Measurements from ENCODE around the gene PKHD1. TPM values are rescaled to one million over a fixed set of nuclear protein-coding genes. Genes with fewer than 3 reads are reported as not detected.

The PKHD1 gene
- total RNA-seq, 1 experiment from 2014 or later = not detected

DNA sequence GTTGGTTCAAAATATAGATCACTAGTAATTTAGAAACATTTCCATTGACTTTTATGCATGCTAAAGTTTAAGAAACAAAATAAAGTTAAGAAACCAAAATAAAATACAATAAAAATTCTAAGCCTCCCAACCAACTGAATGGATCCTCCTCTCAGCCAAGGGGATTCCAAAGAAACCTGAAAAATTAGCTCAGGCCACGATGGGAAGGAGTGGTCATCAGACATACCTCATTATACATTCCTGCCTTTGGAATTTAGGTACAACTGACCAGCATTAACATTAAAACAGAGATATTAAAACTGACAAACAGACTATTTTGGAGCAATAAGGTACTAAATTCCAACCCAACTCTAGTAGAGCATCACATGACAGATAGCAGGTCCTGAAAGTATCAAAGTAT, 275.2 kb downstream of the PKHD1 start:
- ChIA-PET CTCF (no interaction called here), POLR2A (no interaction called here)
- Histone ChIP-seq H3K4me3 (ENCODE audit: low read depth in 2 of 2, low read length in 2 of 2) (no peak overlapping the region), H3K9me3 (ENCODE audit: control insufficient read depth, insufficient read depth, low read depth, low read length) (no peaks in the 10 kb centered on the region), H3K27me3 (ENCODE audit: control insufficient read depth, insufficient read depth, low read length) (no peaks in the 10 kb centered on the region), H3K4me1 (ENCODE audit: control insufficient read depth, insufficient read depth, low read length) (no peaks in the 10 kb centered on the region), H3K27ac (ENCODE audit: low read length) (no peak overlapping the region), H3K36me3 (ENCODE audit: control insufficient read depth, insufficient read depth, low read length) (no peaks in the 10 kb centered on the region)
- intact Hi-C loops (cut with micrococcal nuclease; ENCODE audit: unreplicated experiment) = no loop called here
- ATAC-seq (no peak), DNase-seq (ENCODE audit: low read depth, low spot score) (no peak)
- no peak for TF ChIP-seq TCF7L2 (IDR thresholded peaks at IDR 0.05; ENCODE audit: low read depth, low read length)
- TF ChIP-seq, protein P1, sequence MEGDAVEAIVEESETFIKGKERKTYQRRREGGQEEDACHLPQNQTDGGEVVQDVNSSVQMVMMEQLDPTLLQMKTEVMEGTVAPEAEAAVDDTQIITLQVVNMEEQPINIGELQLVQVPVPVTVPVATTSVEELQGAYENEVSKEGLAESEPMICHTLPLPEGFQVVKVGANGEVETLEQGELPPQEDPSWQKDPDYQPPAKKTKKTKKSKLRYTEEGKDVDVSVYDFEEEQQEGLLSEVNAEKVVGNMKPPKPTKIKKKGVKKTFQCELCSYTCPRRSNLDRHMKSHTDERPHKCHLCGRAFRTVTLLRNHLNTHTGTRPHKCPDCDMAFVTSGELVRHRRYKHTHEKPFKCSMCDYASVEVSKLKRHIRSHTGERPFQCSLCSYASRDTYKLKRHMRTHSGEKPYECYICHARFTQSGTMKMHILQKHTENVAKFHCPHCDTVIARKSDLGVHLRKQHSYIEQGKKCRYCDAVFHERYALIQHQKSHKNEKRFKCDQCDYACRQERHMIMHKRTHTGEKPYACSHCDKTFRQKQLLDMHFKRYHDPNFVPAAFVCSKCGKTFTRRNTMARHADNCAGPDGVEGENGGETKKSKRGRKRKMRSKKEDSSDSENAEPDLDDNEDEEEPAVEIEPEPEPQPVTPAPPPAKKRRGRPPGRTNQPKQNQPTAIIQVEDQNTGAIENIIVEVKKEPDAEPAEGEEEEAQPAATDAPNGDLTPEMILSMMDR (IDR thresholded peaks at IDR 0.05) = no peak
- in situ Hi-C loops (cut with HindIII; ENCODE audit: low pct_unique_long_range_greater_than_20kb, low sequenced_read_pairs) = no loop called here
- no TSS peak for BruUV-seq (replicated peaks)

DNA sequence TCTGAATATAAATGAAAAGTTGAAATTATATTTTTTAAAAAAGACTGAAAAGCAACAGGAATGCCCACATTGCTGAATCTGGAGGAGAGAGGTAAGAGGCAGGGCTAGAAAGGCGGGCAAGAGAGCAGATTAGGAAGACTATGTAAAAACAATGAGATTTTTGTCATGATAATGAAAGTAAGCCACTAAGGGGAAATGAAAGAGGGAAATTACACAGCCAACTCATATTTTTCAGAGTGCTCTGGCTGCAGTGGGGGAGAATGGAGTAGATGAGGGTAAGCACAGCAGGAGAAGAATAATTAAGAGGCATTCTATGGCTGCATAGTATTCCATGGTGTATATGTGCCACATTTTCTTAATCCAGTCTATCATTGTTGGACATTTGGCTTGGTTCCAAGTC, 281.9 kb downstream of the PKHD1 start:
- H3K36me3 ChIP-seq (ENCODE audit: control insufficient read depth, insufficient read depth, low read length) = no peaks in the 10 kb centered on the region
- ATAC-seq (no peak), DNase-seq (ENCODE audit: low read depth, low spot score) (no peak)
- intact Hi-C loops (cut with micrococcal nuclease; ENCODE audit: unreplicated experiment) = no loop called here
- no peaks in the 10 kb centered on the region for H3K27me3 ChIP-seq (ENCODE audit: control insufficient read depth, insufficient read depth, low read length)
- in situ Hi-C loops (cut with HindIII; ENCODE audit: low pct_unique_long_range_greater_than_20kb, low sequenced_read_pairs) = no loop called here
- ChIA-PET POLR2A (no interaction called here), CTCF (no interaction called here)
- no peak overlapping the region for H3K4me3 ChIP-seq (ENCODE audit: low read depth in 2 of 2, low read length in 2 of 2)
- H3K4me1 ChIP-seq (ENCODE audit: control insufficient read depth, insufficient read depth, low read length) = no peaks in the 10 kb centered on the region
- no TSS peak for BruUV-seq (replicated peaks)
- H3K27ac ChIP-seq (ENCODE audit: low read length) = no peak overlapping the region
- H3K9me3 ChIP-seq (ENCODE audit: control insufficient read depth, insufficient read depth, low read depth, low read length) = no peaks in the 10 kb centered on the region
- TF ChIP-seq TCF7L2 (IDR thresholded peaks at IDR 0.05; ENCODE audit: low read depth, low read length) = no peak
- no peak for TF ChIP-seq POLR2AphosphoS5 (IDR thresholded peaks at IDR 0.05; ENCODE audit: low read depth, low read length)
- TF ChIP-seq, protein P2, sequence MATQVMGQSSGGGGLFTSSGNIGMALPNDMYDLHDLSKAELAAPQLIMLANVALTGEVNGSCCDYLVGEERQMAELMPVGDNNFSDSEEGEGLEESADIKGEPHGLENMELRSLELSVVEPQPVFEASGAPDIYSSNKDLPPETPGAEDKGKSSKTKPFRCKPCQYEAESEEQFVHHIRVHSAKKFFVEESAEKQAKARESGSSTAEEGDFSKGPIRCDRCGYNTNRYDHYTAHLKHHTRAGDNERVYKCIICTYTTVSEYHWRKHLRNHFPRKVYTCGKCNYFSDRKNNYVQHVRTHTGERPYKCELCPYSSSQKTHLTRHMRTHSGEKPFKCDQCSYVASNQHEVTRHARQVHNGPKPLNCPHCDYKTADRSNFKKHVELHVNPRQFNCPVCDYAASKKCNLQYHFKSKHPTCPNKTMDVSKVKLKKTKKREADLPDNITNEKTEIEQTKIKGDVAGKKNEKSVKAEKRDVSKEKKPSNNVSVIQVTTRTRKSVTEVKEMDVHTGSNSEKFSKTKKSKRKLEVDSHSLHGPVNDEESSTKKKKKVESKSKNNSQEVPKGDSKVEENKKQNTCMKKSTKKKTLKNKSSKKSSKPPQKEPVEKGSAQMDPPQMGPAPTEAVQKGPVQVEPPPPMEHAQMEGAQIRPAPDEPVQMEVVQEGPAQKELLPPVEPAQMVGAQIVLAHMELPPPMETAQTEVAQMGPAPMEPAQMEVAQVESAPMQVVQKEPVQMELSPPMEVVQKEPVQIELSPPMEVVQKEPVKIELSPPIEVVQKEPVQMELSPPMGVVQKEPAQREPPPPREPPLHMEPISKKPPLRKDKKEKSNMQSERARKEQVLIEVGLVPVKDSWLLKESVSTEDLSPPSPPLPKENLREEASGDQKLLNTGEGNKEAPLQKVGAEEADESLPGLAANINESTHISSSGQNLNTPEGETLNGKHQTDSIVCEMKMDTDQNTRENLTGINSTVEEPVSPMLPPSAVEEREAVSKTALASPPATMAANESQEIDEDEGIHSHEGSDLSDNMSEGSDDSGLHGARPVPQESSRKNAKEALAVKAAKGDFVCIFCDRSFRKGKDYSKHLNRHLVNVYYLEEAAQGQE (IDR thresholded peaks at IDR 0.05; ENCODE audit: insufficient read depth in 1 of 2, low read depth in 2 of 2, low read length in 1 of 2) = no peak
- TF ChIP-seq, protein P1 (IDR thresholded peaks at IDR 0.05) = no peak
- TF ChIP-seq SIN3A (IDR thresholded peaks at IDR 0.05; ENCODE audit: borderline replicate concordance, insufficient read depth, low read depth, low read length) = no peak

DNA sequence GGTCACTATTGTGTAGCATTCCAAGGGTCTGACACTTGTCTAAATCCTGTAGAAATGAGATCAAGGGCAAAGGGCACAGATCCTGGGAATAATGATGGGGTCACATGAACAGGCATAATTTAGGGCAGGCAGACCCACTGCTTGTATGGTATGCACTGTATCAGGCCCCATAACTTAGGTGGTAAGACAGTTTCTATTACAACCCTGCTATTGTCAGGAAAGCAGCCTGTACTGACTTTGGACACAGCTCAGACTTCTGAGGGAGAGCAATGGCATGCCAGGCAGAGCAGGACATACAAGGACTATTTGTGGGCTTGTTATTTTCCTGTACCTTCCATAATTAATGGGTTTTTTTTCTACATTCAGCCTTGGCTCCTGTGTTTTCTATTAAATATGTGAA, 286.8 kb downstream of the PKHD1 start:
- no peaks in the 10 kb centered on the region for H3K4me1 ChIP-seq (ENCODE audit: control insufficient read depth, insufficient read depth, low read length)
- H3K9me3 ChIP-seq (ENCODE audit: control insufficient read depth, insufficient read depth, low read depth, low read length) = no peaks in the 10 kb centered on the region
- no peak for TF ChIP-seq SIN3A (IDR thresholded peaks at IDR 0.05; ENCODE audit: borderline replicate concordance, insufficient read depth, low read depth, low read length)
- intact Hi-C loops (cut with micrococcal nuclease; ENCODE audit: unreplicated experiment) = no loop called here
- H3K27ac ChIP-seq (ENCODE audit: low read length) = no peak overlapping the region
- no peaks in the 10 kb centered on the region for H3K27me3 ChIP-seq (ENCODE audit: control insufficient read depth, insufficient read depth, low read length)
- POLR2A ChIA-PET = no interaction called here
- DNase-seq (ENCODE audit: low read depth, low spot score) (no peak), ATAC-seq (no peak)
- CTCF ChIA-PET = no interaction called here
- H3K4me3 ChIP-seq (ENCODE audit: low read depth in 2 of 2, low read length in 2 of 2) = no peak overlapping the region
- H3K36me3 ChIP-seq (ENCODE audit: control insufficient read depth, insufficient read depth, low read length) = no peaks in the 10 kb centered on the region
- in situ Hi-C loops (cut with HindIII; ENCODE audit: low pct_unique_long_range_greater_than_20kb, low sequenced_read_pairs) = no loop called here
- no TSS peak for BruUV-seq (replicated peaks)
